Limb (tissue), 2 donors: ENCODE results near the gene YPEL3.
A peak's percentile ranks its signal among the peaks of the same experiment; 100 is the strongest.

ENCODE experiments used
- DNase-seq, 2 donors: peaks; one replicate each; pipeline ENCODE4 v3.0.0-alpha.2; 2016; ENCODE audit errors: extremely low spot score in 2 of 2

Gene YPEL3

DNA sequence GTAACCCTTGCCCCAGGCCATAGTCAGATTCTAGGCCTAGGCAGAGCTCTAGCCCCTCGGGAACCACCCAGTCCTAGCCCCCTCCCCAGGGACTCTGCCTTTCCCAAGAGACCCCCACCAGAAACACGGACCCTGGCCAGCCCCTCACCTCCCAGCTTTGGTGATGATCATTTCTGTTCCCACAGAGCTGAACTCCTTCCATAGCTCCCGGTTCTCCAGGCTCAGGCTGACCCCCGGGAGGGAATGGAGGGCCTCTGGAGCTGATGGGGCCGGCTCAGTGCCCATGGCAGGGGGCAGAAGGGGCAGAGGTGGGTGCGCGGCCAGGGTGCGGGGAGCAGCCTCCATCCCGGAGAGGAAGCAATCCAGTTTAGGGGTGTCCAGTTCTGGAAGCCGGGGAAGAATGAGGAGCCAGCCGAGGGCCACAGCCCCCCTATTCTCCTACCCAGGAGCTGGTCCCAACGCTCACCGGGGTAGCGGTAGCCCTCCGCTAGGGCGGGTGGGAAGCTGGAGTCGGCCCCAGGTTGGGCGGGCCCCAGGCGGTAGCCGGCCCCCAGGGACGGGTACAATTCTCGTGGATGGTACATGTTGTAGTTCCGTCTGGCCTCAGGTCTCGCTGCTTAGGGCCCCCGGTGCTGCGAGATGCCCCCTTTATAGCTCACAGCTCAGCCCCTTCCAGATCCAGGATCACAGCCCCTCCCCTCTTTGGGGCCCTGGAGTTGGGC lies 5.2 kb downstream of the YPEL3 start:
- no peak for DNase-seq

DNA sequence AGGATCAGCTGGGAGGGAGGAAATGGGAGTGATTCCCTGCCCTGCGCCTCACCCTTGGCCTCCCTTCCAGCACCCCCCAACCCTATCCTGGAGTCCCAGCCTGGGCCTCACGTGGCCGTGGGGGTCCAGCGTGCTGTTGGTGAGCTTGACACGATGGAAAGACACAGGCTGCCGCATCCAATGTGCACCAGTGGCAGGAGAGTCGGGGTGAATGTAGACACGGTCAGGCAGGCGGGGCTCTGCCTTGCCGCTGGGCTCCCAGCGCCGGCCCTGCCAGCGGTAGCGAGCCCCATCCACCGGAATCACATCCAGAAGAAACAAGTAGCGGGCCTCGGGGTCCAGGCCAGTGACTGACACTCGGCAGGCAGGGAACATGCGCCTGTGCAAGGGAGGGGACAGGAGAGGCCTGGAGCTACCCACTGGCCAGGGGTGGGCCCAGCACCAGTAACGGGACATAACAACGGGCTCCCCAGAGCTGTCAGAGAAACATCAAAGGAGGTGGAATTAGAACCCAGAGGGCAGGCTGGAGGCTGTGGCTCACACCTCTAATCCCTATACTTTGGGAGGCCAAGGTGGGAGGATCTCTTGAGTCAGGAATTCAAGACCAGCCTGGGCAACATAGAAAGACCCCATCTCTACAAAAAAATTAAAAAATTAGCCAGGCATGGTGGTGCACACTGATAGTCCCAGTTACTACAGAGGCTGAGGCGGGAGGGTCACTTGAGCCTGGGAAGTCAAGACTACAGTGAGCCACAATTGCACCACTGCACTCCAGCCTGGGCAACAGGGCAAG lies 7.0 kb downstream of the YPEL3 start:
- DNase-seq = no peak

GRCh38 chr16:30088237-30088831 lies 7.7 kb downstream of the YPEL3 start:
- DNase-seq = no peak

- no peak for DNase-seq
Observed at GRCh38 chr16:30087181-30087898, 8.7 kb downstream of the YPEL3 start.

- no peak for DNase-seq
Observed at GRCh38 chr16:30086291-30087140, 9.5 kb downstream of the YPEL3 start.

- DNase-seq = no peak
Observed at GRCh38 chr16:30085820-30086219, 10.2 kb downstream of the YPEL3 start.

DNA sequence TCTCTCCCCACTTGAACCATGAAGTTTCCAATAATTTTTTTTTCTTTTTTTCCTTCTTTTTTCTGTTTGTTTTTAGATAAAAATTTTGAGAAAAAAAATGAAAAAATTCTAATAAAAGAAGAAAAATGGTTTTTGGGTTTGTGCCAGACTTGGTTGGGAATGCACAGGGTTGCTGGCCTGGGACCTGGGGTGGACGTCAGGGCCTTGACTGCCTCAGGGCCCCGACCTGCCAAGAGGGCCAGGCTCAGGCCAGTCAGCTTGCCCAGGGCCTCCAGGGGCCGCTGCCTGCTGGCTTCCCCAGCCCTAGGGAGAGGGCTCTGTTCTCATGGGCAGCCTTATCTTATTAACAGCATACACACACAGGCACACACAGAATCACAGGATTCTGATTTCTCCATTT lies 10.8 kb downstream of the YPEL3 start:
- no peak for DNase-seq

- no peak for DNase-seq
Observed at GRCh38 chr16:30084816-30085159, 11.2 kb downstream of the YPEL3 start.

GRCh38 chr16:30084096-30084815 lies 11.8 kb downstream of the YPEL3 start:
- no peak for DNase-seq

DNA sequence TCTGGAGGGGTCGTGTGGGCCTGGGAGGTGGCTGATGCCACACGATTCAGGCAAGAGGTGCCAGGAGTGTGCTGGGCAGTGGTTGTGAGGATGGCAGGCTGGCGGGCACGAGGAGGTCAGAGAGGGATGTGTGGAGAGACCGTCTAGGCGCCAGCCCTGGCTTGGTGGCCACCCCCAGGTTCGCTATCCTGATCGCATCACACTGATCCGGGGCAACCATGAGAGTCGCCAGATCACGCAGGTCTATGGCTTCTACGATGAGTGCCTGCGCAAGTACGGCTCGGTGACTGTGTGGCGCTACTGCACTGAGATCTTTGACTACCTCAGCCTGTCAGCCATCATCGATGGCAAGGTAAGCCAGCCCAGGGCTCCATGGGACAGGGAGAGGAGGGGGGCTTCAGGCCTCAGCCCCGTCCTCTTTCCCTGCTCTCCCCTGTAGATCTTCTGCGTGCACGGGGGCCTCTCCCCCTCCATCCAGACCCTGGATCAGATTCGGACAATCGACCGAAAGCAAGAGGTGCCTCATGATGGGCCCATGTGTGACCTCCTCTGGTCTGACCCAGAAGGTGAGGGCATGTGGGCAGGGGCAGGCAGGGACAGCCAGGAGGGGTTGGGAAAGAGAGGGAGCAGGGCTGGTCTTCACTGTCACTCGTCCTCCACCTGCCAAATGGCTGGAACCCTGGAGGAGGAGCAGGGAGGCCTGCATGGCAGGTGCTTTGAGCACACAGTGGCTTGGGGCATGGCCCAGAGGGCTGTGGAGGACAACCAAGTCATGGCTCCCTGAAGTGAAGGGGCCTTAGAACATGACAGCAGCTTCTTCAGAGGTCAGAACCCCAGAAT lies 12.6 kb downstream of the YPEL3 start:
- no peak for DNase-seq

DNA sequence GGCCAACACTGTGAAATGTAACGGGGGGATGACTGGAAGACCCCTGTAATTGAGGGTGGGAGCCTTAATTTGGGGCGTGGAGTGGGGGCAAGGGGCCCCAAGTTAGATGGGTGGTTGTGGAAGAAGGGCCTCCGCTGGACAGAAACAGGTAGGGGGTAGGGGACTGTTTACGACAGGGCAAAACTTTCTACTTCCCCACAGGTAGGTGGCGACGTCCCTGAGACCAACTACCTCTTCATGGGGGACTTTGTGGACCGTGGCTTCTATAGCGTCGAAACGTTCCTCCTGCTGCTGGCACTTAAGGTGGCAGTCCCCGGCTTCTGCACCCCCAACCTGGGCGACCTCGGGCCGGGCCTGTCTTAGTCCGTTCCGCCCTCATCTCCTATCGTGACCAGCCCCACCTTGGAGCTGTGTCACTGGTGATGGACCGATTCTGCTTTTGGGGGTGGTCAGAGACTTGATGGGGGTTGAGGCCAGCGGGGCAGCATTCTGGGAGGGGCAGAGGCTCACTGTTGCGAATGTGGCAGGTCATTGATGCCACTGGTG lies 13.4 kb downstream of the YPEL3 start:
- no peak for DNase-seq

GRCh38 chr16:30079480-30079879 lies 16.5 kb downstream of the YPEL3 start:
- no peak for DNase-seq

DNA sequence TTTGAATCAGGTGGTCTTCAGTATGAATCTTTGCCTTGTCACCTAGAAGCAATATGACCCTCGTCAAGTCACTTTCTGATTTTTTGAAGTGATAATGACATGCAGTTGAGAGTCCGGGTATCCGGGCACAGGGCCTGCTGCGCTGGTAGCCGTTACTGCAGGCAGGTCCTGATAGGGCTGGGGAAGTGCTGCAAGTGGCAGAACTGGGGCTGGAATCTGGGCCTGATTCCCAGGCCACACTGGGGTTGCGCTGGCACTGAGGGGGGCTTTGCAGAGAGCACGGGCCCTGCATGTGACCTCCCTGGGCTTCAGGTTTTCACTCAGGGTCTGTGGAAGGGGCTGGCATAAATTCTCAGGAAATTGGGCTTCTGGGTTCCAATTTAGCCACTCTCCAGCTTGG lies 17.3 kb downstream of the YPEL3 start:
- DNase-seq = no peak

DNA sequence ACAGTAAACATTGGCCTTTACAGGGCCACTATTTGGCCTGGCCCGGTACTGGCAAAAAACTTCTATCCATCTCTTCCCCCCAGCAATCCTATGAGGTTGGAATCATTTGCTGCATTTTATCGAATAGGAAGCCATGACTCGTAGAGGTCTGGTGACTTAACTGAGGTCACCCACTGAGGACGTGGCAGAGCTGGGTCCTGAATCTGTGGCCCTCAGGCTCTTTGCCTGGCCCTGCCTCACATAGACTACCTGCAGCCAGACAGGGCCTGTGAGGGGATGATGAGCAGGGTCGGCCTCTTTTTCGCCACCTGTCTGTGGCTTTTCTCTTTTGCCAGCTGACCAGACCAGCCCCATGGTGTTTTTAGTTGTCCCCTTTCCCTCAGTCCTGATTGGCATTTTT lies 18.4 kb downstream of the YPEL3 start:
- DNase-seq = no peak

- no peak for DNase-seq
Observed at GRCh38 chr16:30076276-30076791, 19.7 kb downstream of the YPEL3 start.

- DNase-seq = peak; percentile 90 to 92
Observed at GRCh38 chr16:30075503-30076275, 20.3 kb downstream of the YPEL3 start, which contains the start of gene PPP4C. TSS of gene PPP4C (plus strand) at chr16:30075994. CDS start at chr16:30076378, 384 bp downstream.

DNA sequence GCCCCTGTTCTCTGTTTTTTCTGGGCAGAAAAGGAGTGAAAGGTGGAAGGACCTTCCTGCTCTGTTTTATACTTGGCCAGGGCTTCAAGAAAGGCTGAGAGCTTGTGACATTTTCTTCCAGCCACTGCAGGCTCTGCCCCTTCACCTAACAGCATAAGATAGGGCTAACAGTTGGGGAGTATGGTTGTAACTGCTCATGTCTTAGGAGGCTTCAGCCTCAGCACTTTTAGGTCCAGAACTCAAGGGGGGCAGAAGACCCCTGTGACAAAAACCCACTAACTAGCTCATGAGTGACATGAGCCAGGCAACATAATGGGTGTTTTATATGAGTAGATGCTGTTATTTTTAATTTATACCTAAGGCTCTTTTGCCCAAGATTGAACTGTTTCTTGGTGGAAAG lies 25.5 kb downstream of the YPEL3 start:
- DNase-seq = no peak
